ENCODE measurements around the gene PRR11. TPM values are rescaled to one million over a fixed set of nuclear protein-coding genes. Genes with fewer than 3 reads are reported as not detected.

Gene PRR11
- total RNA-seq, 4 donors from 2014 or later = 1.5 to 4.1 (median 2.2) TPM

GRCh38 chr17:59165933-59166342, 10.4 kb downstream of the PRR11 start:
- H3K4me3 ChIP-seq = no peak overlapping the region
- no peaks in the 10 kb centered on the region for H3K9me3 ChIP-seq
- no peak overlapping the region for H3K27ac ChIP-seq
- H3K27me3 ChIP-seq = no peaks in the 10 kb centered on the region
- no peaks in the 10 kb centered on the region for H3K36me3 ChIP-seq
- peak in 2 of 3 donors; percentile 31 to 72 for DNase-seq
- no peaks in the 10 kb centered on the region for H3K4me1 ChIP-seq
- TF ChIP-seq CTCF (IDR thresholded peaks at IDR 0.05) (peak; percentile 35 to 71 (median 64)), POLR2A (IDR thresholded peaks at IDR 0.05) (no peak)

- no peak overlapping the region for H3K27ac ChIP-seq
- no peak overlapping the region for H3K4me3 ChIP-seq
- H3K4me1 ChIP-seq = no peaks in the 10 kb centered on the region
- no peaks in the 10 kb centered on the region for H3K27me3 ChIP-seq
- no peak for DNase-seq
- no peak for TF ChIP-seq POLR2A (IDR thresholded peaks at IDR 0.05)
- TF ChIP-seq CTCF (IDR thresholded peaks at IDR 0.05) = no peak
- H3K9me3 ChIP-seq = no peaks in the 10 kb centered on the region
- no peaks in the 10 kb centered on the region for H3K36me3 ChIP-seq
Measured at GRCh38 chr17:59167571-59168001, 12.0 kb downstream of the PRR11 start.

GRCh38 chr17:59172436-59173004, 17.0 kb downstream of the PRR11 start:
- TF ChIP-seq CTCF (IDR thresholded peaks at IDR 0.05) (no peak), POLR2A (IDR thresholded peaks at IDR 0.05) (no peak)
- no peaks in the 10 kb centered on the region for H3K9me3 ChIP-seq
- H3K27ac ChIP-seq = no peak overlapping the region
- no peaks in the 10 kb centered on the region for H3K27me3 ChIP-seq
- no peak for DNase-seq
- no peaks in the 10 kb centered on the region for H3K4me1 ChIP-seq
- H3K36me3 ChIP-seq = no peaks in the 10 kb centered on the region
- no peak overlapping the region for H3K4me3 ChIP-seq

GRCh38 chr17:59174671-59175070, 19.1 kb downstream of the PRR11 start:
- Histone ChIP-seq H3K9me3 (no peaks in the 10 kb centered on the region), H3K27me3 (no peaks in the 10 kb centered on the region), H3K27ac (no peak overlapping the region), H3K4me3 (no peak overlapping the region), H3K36me3 (no peaks in the 10 kb centered on the region), H3K4me1 (no peaks in the 10 kb centered on the region)
- TF ChIP-seq CTCF (IDR thresholded peaks at IDR 0.05) (no peak), POLR2A (IDR thresholded peaks at IDR 0.05) (no peak)
- no peak for DNase-seq

GRCh38 chr17:59175076-59175475, 19.5 kb downstream of the PRR11 start:
- DNase-seq = no peak
- H3K27ac ChIP-seq = no peak overlapping the region

More at GRCh38 chr17:59175076-59175475, 19.5 kb downstream of the PRR11 start:
- Histone ChIP-seq H3K9me3 (no peaks in the 10 kb centered on the region), H3K4me1 (no peaks in the 10 kb centered on the region), H3K27me3 (no peaks in the 10 kb centered on the region), H3K4me3 (no peak overlapping the region), H3K36me3 (no peaks in the 10 kb centered on the region)
- TF ChIP-seq CTCF (IDR thresholded peaks at IDR 0.05) (no peak), POLR2A (IDR thresholded peaks at IDR 0.05) (no peak)

Data from Peyer's patch (tissue), 4 donors.